SH-SY5Y (cell line): Measurements from ENCODE around the gene RNLS.

ENCODE experiments used
- GATA2 ChIP-seq: IDR thresholded peaks from 2 replicates; pipeline ENCODE4 v1.6.1; 2011; ENCODE audit warnings: mild to moderate bottlenecking, low read depth, low read length
- GATA3 ChIP-seq: IDR thresholded peaks from 2 replicates; pipeline ENCODE4 v1.6.1; 2011; ENCODE audit warnings: low read depth, mild to moderate bottlenecking, low read length, moderate library complexity

DNA sequence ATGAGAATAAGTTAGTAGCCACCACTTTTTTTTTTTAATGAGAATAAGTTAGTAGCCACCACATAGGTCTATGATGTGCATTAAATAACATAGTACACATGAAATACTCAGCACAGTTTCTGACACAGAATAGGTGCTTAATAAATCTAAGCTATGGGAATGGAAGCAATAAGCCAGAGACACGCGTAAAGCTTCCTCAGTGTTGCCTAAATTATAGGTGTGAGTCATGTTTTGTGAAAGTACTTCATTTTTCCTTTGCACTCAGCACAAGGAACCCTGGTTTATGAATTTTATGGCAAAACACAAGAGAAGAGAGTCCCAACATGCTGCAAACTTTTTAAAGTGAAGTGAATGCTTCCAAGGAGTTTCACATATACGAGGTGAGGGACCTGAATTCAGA, 267.4 kb downstream of the RNLS start:
- TF ChIP-seq GATA2 (no peak), GATA3 (no peak)
